Activated naive CD4-positive, alpha-beta T cell treated with anti-CD3 and anti-CD28 coated beads, Interleukin-2, amount 50 U/mL, for 24 hours (primary cell): Measurements from ENCODE around the gene METAP1D.
"Not testable (repeated sequence)": the region's sequence is repeated elsewhere in the genome, so short reads cannot be mapped to it uniquely, and the experiment has no call there.

Experiments
- H3K27ac Mint-ChIP-seq: one replicate; pipeline ENCODE4 v1.8.0; 2021; ENCODE audit warnings: mild to moderate bottlenecking, mixed read lengths
- H3K27me3 Mint-ChIP-seq: one replicate; pipeline ENCODE4 v1.8.0; 2021; ENCODE audit warnings: mixed read lengths
- H3K36me3 Mint-ChIP-seq: one replicate; pipeline ENCODE4 v1.8.0; 2021; ENCODE audit warnings: mixed read lengths
- H3K4me1 Mint-ChIP-seq: one replicate; pipeline ENCODE4 v1.8.0; 2021; ENCODE audit warnings: mixed read lengths
- H3K4me3 Mint-ChIP-seq: one replicate; pipeline ENCODE4 v1.8.0; 2021; ENCODE audit warnings: mild to moderate bottlenecking, mixed read lengths
- H3K9me3 Mint-ChIP-seq: one replicate; pipeline ENCODE4 v1.8.0; 2021; ENCODE audit warnings: mixed read lengths

The METAP1D gene

DNA sequence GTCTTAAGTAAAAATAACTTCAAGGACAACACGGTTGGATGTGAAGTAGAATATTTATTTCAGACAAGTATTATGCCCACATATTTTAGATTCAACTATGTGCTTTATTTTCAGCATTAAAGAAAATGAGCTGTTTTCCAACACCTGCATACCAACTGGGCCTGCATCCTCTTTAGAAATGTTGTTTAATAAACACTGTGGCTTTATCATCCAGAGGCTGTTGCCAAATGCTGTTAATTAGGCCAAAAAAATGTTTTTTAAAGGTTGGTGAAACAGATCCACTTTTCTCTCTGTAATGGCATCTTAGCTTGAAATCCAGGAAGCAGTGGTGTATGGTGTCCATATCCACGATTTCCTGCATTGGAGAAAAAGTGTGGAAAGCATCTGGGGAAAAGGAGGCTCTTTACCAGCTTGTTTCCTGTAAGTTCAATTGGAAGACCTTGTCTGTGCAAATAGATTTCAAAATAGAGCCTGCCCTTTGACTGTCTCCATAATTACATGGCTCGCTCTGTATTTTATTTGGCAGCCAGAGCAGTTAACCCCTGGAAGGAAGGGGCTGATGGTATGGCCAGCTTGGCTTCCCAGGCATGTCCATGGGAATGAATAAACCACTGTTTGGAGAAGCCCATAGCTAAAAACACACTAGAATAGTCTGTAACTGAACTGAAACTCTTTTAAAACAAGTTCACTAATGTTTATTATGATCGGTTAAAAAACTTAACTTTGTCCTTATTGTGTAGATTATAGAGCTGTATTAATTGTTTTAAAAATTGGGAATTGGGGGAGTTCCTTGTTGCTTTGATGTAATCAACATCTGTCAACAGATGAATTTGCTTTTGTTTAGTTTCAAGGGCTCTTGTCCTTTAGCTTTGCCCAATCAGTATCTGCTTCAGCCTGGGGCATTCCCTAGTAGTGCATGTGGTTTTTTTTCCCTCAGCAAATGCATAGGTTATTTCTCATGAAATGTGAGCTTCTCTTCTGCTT, 52.5 kb downstream of the METAP1D start:
- Mint-ChIP-seq H3K36me3 (peaks cover 2% of the 10 kb centered on the region), H3K27ac (no peak overlapping the region)

DNA sequence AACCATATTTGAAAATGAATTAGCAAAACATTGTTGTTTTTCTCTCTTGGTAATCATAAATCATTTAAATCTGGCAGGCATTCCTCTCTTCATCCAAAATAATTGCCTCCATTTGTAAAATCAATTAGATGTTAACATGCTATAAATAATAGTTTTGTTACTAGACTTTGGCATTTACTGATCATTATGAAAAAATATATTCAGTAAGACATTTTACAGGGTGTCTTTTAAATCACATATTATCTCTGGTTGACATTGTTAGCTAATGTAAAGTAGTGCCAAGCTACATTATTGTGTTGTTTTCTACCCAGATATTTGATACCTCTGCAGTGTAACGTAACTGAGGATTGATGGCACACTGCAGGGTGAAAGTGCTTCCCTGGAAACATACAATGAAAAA, 53.7 kb downstream of the METAP1D start:
- Mint-ChIP-seq H3K27ac (no peak overlapping the region), H3K9me3 (no peaks in the 10 kb centered on the region), H3K36me3 (peaks cover 2% of the 10 kb centered on the region), H3K4me3 (no peak overlapping the region), H3K4me1 (no peaks in the 10 kb centered on the region), H3K27me3 (no peaks in the 10 kb centered on the region)

More for the DNA sequence above, 52.5 kb downstream of the METAP1D start:
- H3K4me3 Mint-ChIP-seq, result no peak overlapping the region
- no peaks in the 10 kb centered on the region for H3K27me3 Mint-ChIP-seq
- H3K9me3 Mint-ChIP-seq, result no peaks in the 10 kb centered on the region
- H3K4me1 Mint-ChIP-seq, result no peaks in the 10 kb centered on the region

DNA sequence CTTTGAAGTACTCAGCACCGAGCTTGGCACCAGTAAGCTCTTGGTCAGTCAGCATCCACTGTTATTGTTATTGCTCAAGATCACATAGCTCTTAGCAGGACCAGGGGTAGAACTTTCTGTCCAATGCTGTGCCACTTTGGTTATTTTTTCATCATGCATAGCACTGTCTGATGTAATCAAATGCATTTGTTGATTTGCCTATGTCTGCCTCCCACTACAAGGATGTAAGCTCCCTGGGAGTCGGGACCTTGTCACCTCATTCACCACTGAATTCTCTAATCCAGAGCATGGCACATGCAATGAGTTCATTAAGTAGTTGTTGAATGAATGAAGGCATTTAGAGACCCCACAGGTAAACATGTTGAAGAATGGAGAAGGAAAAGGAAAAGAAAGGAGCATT, 56.5 kb downstream of the METAP1D start:
- no peaks in the 10 kb centered on the region for H3K9me3 Mint-ChIP-seq
- H3K27me3 Mint-ChIP-seq, result no peaks in the 10 kb centered on the region
- H3K4me1 Mint-ChIP-seq, result no peaks in the 10 kb centered on the region
- no peak overlapping the region for H3K27ac Mint-ChIP-seq
- H3K36me3 Mint-ChIP-seq, result no peaks in the 10 kb centered on the region
- H3K4me3 Mint-ChIP-seq, result no peak overlapping the region

DNA sequence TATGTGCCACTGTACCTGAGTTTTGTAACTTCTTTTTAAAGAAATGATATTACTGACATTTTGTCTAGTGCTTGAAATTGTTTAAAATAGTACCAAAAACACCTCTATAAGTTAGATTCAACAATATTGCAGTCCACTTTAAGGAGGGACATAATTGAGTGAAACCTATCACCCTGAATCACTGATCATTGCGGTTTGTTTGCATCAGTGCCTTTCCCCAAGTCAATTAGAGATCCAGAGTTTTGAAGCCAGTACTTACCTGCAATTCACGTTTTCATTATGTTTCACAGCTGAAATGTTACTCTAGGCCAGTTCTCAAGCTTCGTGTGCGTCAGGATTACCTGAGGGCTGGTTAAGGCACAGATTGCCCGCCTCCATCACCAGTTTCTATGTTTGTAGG, 58.9 kb downstream of the METAP1D start:
- peaks cover 15% of the 10 kb centered on the region for H3K36me3 Mint-ChIP-seq
- no peak overlapping the region for H3K27ac Mint-ChIP-seq
- no peaks in the 10 kb centered on the region for H3K4me1 Mint-ChIP-seq
- H3K4me3 Mint-ChIP-seq, result no peak overlapping the region
- no peaks in the 10 kb centered on the region for H3K27me3 Mint-ChIP-seq
- no peaks in the 10 kb centered on the region for H3K9me3 Mint-ChIP-seq

DNA sequence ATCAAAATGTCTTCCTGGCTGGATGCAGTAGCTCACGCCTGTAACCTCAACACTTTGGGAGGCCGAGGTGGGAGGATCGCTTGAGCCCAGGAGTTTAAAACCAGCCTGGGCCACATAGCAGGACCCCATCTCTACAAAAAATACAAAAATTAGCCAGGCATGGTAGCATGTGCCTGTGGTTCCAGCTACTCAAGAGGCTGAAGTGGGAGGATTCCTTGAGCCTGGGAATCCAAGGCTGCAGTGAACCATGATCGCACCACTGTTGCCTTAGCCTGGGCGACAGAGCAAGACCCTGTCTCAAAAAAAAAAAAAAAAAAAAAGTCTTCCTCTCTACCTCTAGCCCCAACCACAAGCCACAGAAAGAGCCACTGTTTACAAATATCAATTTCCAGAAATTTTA, 60.4 kb downstream of the METAP1D start:
- peaks cover 18% of the 10 kb centered on the region for H3K36me3 Mint-ChIP-seq
- not testable (repeated sequence) for H3K27me3 Mint-ChIP-seq, H3K4me1 Mint-ChIP-seq, H3K27ac Mint-ChIP-seq, H3K4me3 Mint-ChIP-seq, H3K9me3 Mint-ChIP-seq

DNA sequence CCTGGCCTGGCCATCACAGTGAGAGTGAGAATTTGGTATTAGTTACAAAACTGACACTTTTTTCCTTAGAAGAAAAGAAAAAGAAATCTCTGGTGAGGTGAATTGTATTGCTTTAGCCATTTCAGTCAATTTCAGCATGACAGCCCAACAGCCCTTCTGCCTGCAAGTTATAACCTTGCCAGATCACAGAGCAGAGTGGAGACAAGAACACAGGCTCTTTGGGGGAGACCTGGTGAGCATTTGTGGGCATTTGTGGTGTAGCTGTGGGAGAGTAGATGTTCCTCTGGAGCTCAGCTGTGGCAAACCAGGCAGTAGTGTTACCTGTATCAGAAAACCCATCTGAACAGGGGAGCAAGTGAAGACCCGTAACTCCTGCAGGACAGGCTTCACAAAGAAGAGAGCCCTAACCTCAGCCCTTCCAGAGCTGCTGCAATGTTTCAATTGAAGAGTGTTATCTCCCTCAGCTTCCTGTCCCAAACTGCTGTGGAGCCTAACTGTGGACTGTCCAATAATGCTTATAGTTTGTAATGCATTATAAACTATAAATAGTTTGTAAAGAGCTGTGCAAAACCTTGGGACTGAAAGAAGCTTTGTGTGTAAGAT, 62.8 kb downstream of the METAP1D start:
- no peaks in the 10 kb centered on the region for H3K4me1 Mint-ChIP-seq
- no peak overlapping the region for H3K27ac Mint-ChIP-seq
- no peaks in the 10 kb centered on the region for H3K9me3 Mint-ChIP-seq
- peaks cover 23% of the 10 kb centered on the region for H3K36me3 Mint-ChIP-seq
- H3K27me3 Mint-ChIP-seq, result no peaks in the 10 kb centered on the region
- no peak overlapping the region for H3K4me3 Mint-ChIP-seq

DNA sequence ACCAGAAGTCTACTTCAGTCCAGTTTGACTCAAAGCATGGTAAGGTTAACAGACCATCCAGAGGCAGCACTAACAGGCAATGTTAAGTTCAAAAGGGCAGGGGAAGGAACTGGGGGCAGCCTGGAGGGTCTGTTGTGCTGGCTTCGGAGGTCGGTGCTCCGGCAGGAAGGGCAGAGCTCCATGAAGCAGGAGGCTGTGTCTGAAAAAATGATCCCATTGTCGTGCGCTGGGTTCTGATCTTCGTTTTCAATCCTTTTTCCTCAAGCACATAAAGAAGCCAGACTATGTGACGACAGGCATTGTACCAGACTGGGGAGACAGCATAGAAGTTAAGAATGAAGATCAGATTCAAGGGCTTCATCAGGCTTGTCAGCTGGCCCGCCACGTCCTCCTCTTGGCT, 63.7 kb downstream of the METAP1D start:
- Mint-ChIP-seq H3K27me3 (no peaks in the 10 kb centered on the region), H3K4me1 (no peaks in the 10 kb centered on the region), H3K36me3 (peaks cover 24% of the 10 kb centered on the region), H3K4me3 (no peak overlapping the region), H3K27ac (peak overlapping the region; percentile 32), H3K9me3 (no peaks in the 10 kb centered on the region)

DNA sequence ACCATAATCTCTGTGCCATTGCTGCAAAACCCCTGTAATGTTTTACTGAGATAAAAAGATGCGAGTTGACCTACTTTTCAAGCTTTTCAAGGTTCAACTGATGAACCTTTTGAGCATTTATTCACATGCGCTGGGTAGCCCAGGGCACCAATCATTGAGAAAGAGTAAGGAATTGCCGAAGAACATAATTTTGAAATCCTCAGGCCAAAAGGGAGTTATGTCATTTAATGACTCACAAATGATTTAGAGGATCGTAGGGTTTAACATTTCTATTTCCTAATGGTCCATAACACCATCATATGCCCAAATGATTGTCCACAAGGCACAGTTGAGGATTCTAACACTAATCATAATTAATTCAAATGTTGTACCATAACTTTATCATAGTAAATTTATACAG, 65.4 kb downstream of the METAP1D start:
- Mint-ChIP-seq H3K36me3 (peaks cover 26% of the 10 kb centered on the region), H3K4me1 (no peaks in the 10 kb centered on the region), H3K27ac (no peak overlapping the region), H3K9me3 (no peaks in the 10 kb centered on the region), H3K4me3 (no peak overlapping the region), H3K27me3 (no peaks in the 10 kb centered on the region)

DNA sequence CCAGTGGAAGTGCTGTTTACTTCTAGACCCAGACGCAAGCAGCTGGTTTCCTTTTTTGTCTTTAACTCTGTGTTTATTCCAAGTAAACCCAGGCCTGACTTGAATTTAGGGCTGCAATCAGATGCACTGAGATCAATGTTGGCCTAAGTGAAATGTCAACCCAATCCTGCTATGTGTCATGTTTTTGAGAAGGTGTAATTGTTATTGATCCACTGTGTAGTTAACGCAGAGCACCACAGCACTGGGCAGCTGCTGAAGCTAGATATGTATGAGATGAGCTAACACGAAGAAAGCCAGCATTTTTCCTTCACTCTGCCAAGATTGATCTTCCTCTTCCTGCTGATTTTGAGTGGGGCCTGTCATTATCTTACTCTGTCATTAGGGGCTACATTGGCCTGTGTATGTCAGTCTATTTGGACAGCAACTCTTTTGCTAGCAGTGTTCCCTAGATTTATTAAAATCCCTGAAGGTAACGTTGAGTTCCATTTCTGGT, 66.7 kb downstream of the METAP1D start:
- H3K9me3 Mint-ChIP-seq, result no peaks in the 10 kb centered on the region
- peaks cover 1% of the 10 kb centered on the region for H3K27me3 Mint-ChIP-seq
- H3K4me3 Mint-ChIP-seq, result no peak overlapping the region
- no peak overlapping the region for H3K27ac Mint-ChIP-seq
- peaks cover 28% of the 10 kb centered on the region for H3K36me3 Mint-ChIP-seq
- no peaks in the 10 kb centered on the region for H3K4me1 Mint-ChIP-seq

DNA sequence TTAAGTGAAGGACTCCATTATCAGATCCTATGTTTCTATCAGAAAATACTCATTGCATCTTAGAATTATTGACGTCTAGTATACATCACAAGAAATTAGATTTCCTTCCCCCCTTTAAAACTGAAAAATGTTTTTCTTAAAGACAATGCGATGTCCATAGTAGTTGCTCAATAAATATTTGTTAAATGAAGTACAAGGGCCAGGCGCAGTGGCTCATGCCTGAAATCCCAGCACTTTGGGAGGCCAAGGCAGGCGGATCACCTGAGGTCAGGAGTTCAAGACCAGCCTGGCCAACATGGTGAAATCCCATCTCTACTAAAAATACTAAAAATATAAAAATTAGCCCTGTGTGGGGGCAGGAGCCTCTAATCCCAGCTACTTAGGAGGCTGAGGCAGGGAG, 68.2 kb downstream of the METAP1D start:
- peaks cover 27% of the 10 kb centered on the region for H3K36me3 Mint-ChIP-seq
- not testable (repeated sequence) for H3K9me3 Mint-ChIP-seq, H3K27me3 Mint-ChIP-seq, H3K27ac Mint-ChIP-seq, H3K4me1 Mint-ChIP-seq, H3K4me3 Mint-ChIP-seq

DNA sequence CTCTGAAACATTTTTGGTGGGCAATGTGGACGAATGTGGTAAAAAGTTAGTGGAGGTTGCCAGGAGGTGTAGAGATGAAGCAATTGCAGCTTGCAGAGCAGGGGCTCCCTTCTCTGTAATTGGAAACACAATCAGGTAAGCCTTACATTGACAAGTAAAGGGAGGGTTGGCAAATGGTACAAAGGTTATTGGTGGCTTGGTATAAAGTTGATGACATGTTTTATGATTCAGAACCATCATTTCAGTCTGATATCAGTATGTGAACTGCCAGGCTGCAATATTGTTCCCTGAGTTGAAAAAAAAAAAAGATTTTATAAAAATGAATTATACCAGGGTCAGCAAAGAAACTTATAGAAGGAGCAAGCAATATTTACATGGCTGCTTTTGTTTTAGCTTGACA, 71.2 kb downstream of the METAP1D start:
- Mint-ChIP-seq H3K36me3 (peaks cover 23% of the 10 kb centered on the region), H3K4me3 (no peak overlapping the region), H3K27ac (no peak overlapping the region), H3K9me3 (no peaks in the 10 kb centered on the region), H3K4me1 (no peaks in the 10 kb centered on the region), H3K27me3 (peaks cover 12% of the 10 kb centered on the region)

DNA sequence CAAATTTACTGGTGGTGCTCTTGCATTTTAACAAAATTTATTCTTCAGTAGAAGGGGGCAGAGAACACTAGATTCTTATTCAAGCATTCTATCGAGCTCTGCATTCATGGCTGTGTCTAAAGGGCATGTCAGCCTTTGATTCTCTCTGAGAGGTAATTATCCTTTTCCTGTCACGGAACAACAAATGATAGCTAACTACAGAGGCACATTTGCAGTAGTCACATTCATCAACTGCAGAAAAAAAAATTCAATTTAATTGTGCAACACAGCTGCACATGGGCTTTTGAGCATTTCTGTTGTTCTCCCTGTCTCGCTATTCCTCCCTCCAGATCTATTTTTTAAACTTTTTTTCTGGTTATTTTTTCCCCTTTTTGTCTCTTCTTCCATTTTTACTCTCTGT, 72.5 kb downstream of the METAP1D start:
- Mint-ChIP-seq H3K27me3 (peaks cover 15% of the 10 kb centered on the region), H3K36me3 (peaks cover 22% of the 10 kb centered on the region), H3K27ac (no peak overlapping the region)

DNA sequence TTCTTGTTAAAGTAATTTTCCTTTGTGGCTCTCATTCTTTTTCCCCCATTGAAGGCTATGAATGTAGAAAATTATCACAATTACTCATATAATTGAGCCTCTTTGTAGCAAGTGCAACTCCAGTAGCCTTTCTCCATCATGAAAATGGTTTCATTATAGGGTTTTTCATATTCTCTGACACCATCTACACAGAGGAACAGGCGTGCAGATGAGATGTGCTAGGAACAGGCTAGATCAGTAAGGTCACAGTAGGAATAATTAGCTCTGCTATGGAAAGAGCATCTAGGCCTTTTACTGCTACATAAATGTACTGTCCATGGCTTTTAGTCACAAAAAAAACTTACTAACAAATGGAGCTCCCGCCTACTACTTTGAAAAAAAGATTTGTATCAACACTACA, 73.0 kb downstream of the METAP1D start:
- Mint-ChIP-seq H3K36me3 (peaks cover 20% of the 10 kb centered on the region), H3K4me3 (no peak overlapping the region), H3K27ac (no peak overlapping the region), H3K4me1 (no peaks in the 10 kb centered on the region), H3K9me3 (no peaks in the 10 kb centered on the region), H3K27me3 (peaks cover 15% of the 10 kb centered on the region)

More for the DNA sequence above, 72.5 kb downstream of the METAP1D start:
- Mint-ChIP-seq H3K4me1 (no peaks in the 10 kb centered on the region), H3K4me3 (no peak overlapping the region), H3K9me3 (no peaks in the 10 kb centered on the region)

DNA sequence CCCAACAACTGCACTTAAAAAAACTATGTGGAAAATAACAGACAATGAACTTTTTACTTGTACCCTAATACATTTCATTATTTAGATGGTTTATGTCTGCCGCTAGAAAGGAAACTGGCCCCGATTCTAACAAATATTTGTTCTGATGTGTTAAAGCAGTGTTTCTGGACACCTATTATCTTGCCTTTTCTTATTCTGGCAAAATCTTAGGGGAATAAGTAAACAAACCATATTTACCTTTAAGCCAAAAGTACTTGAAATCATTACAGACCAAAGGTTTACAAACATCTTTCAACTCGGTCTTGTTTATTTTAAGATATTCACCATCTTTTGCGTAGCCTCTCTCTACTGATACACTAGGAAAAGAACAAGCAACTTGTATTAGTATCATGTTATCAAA, 73.8 kb downstream of the METAP1D start:
- Mint-ChIP-seq H3K36me3 (peaks cover 20% of the 10 kb centered on the region), H3K9me3 (no peaks in the 10 kb centered on the region), H3K4me1 (no peaks in the 10 kb centered on the region), H3K4me3 (no peak overlapping the region), H3K27ac (no peak overlapping the region), H3K27me3 (peaks cover 15% of the 10 kb centered on the region)

DNA sequence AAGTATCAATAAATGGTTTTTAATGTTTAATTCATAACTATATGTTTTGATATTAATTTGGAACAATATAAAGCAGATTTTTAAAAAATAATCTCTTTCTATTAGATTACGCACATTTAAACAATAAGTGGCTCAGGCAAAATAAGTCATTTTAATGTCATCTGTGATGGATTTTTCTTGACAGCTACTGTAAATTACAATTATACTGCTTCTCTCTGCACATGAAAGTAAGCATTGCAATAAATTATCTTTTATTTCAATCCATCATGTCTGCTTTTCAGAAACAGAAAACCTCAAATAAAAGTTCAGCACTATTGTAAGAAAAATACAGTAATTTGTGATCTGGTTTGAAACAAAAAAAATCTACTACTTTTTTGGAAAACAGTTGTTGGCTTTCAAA, 74.5 kb downstream of the METAP1D start:
- peaks cover 18% of the 10 kb centered on the region for H3K36me3 Mint-ChIP-seq

DNA sequence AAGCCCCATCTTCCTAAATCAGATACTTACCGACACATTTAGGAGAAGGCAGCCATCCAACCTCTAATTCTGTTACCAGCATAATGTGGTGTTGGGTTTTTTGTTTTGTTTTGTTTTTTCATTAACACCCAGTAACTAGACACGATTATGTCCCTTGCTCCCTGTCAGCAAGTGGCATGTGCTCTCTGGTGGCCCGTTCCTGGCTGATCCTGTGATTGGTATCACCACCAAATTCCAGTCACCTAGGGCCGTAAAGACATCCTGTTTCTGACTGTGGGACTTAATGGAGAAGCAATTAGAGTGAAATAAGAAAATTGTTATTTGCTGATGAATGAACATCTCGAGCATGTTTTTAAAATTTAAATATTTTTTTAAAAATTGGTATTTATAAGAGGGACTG, 79.7 kb downstream of the METAP1D start:
- H3K27me3 Mint-ChIP-seq, result peaks cover 49% of the 10 kb centered on the region

More for the DNA sequence above, 74.5 kb downstream of the METAP1D start:
- Mint-ChIP-seq H3K9me3 (no peaks in the 10 kb centered on the region), H3K4me1 (no peaks in the 10 kb centered on the region), H3K27me3 (peaks cover 19% of the 10 kb centered on the region), H3K4me3 (no peak overlapping the region), H3K27ac (no peak overlapping the region)

More for the DNA sequence above, 79.7 kb downstream of the METAP1D start:
- no peak overlapping the region for H3K27ac Mint-ChIP-seq
- peaks cover 3% of the 10 kb centered on the region for H3K36me3 Mint-ChIP-seq
- H3K4me3 Mint-ChIP-seq, result no peak overlapping the region
- H3K9me3 Mint-ChIP-seq, result no peaks in the 10 kb centered on the region
- H3K4me1 Mint-ChIP-seq, result peaks cover 11% of the 10 kb centered on the region
